ENCODE measurements around the gene CBR3.

CBR3 gene

DNA sequence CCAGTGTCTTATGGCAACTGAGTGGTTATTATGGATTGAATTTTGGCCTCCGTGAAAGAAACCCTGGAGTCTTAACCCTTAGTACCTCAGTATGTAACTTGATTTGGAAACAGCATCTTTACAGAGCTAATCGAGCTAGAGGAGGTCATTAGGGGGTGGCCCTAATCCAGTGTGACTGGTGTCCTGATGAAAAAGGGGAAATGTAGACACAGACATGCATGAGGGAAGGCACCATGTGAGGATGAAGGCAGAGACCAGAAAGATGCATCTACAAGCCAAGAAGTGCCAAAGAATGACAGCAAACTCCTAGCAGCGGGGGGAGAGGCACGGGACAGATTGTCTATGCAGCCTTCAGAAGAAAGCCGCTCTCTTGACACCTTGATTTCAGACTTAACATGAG lies 36.5 kb downstream of the CBR3 start:
- ATAC-seq: no peak
- TF ChIP-seq ESRRG (CRISPR knock-in tag; IDR thresholded peaks at IDR 0.05) (no peak), ZNF70 (CRISPR knock-in tag; IDR thresholded peaks at IDR 0.05) (no peak), OSR1 (CRISPR knock-in tag; IDR thresholded peaks at IDR 0.05) (no peak), ZFP30 (CRISPR knock-in tag; IDR thresholded peaks at IDR 0.05) (no peak), ZC3H10 (CRISPR knock-in tag; IDR thresholded peaks at IDR 0.05) (no peak), RARB (CRISPR knock-in tag; IDR thresholded peaks at IDR 0.05) (no peak), ZNF8 (CRISPR knock-in tag; IDR thresholded peaks at IDR 0.05) (no peak), TOX (CRISPR knock-in tag; IDR thresholded peaks at IDR 0.05; ENCODE audit: borderline replicate concordance) (no peak), BACH2 (CRISPR knock-in tag; IDR thresholded peaks at IDR 0.05; ENCODE audit: borderline replicate concordance) (no peak), ISL1 (CRISPR knock-in tag; IDR thresholded peaks at IDR 0.05) (no peak)
- TF ChIP-seq, protein P1, sequence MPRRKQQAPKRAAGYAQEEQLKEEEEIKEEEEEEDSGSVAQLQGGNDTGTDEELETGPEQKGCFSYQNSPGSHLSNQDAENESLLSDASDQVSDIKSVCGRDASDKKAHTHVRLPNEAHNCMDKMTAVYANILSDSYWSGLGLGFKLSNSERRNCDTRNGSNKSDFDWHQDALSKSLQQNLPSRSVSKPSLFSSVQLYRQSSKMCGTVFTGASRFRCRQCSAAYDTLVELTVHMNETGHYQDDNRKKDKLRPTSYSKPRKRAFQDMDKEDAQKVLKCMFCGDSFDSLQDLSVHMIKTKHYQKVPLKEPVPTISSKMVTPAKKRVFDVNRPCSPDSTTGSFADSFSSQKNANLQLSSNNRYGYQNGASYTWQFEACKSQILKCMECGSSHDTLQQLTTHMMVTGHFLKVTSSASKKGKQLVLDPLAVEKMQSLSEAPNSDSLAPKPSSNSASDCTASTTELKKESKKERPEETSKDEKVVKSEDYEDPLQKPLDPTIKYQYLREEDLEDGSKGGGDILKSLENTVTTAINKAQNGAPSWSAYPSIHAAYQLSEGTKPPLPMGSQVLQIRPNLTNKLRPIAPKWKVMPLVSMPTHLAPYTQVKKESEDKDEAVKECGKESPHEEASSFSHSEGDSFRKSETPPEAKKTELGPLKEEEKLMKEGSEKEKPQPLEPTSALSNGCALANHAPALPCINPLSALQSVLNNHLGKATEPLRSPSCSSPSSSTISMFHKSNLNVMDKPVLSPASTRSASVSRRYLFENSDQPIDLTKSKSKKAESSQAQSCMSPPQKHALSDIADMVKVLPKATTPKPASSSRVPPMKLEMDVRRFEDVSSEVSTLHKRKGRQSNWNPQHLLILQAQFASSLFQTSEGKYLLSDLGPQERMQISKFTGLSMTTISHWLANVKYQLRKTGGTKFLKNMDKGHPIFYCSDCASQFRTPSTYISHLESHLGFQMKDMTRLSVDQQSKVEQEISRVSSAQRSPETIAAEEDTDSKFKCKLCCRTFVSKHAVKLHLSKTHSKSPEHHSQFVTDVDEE (CRISPR knock-in tag; IDR thresholded peaks at IDR 0.05): no peak

- no peak for ATAC-seq
- TF ChIP-seq CSDC2 (CRISPR knock-in tag; IDR thresholded peaks at IDR 0.05): no peak
- no peak for TF ChIP-seq OSR1 (CRISPR knock-in tag; IDR thresholded peaks at IDR 0.05)
- no peak for TF ChIP-seq CSRNP3 (CRISPR knock-in tag; IDR thresholded peaks at IDR 0.05)
- no peak for TF ChIP-seq BACH2 (CRISPR knock-in tag; IDR thresholded peaks at IDR 0.05; ENCODE audit: borderline replicate concordance)
- no peak for TF ChIP-seq ZNF8 (CRISPR knock-in tag; IDR thresholded peaks at IDR 0.05)
- TF ChIP-seq ESRRG (CRISPR knock-in tag; IDR thresholded peaks at IDR 0.05): no peak
- no peak for TF ChIP-seq TOX (CRISPR knock-in tag; IDR thresholded peaks at IDR 0.05; ENCODE audit: borderline replicate concordance)
- TF ChIP-seq TCF4 (CRISPR knock-in tag; IDR thresholded peaks at IDR 0.05; ENCODE audit: borderline replicate concordance): no peak
- TF ChIP-seq ZC3H10 (CRISPR knock-in tag; IDR thresholded peaks at IDR 0.05): no peak
These were observed 37.0 kb downstream of the CBR3 start for GRCh38 chr21:36171741-36172331.

GRCh38 chr21:36174780-36175179 lies 39.9 kb downstream of the CBR3 start:
- ATAC-seq: no peak
- TF ChIP-seq RARB (CRISPR knock-in tag; IDR thresholded peaks at IDR 0.05) (no peak), POU6F1 (CRISPR knock-in tag; IDR thresholded peaks at IDR 0.05; ENCODE audit: borderline replicate concordance, low read depth) (no peak), CSRNP3 (CRISPR knock-in tag; IDR thresholded peaks at IDR 0.05) (no peak)

GRCh38 chr21:36175771-36176565 lies 41.1 kb downstream of the CBR3 start:
- TF ChIP-seq CSRNP3 (CRISPR knock-in tag; IDR thresholded peaks at IDR 0.05) (no peak), ZFP3 (CRISPR knock-in tag; IDR thresholded peaks at IDR 0.05) (no peak), ARNTL (CRISPR knock-in tag; IDR thresholded peaks at IDR 0.05; ENCODE audit: borderline replicate concordance, low read depth) (no peak), ZNF565 (CRISPR knock-in tag; conservative IDR thresholded peaks at IDR 0.05; ENCODE audit: low read depth) (no peak), TCF4 (CRISPR knock-in tag; IDR thresholded peaks at IDR 0.05; ENCODE audit: borderline replicate concordance) (no peak), ESRRG (CRISPR knock-in tag; IDR thresholded peaks at IDR 0.05) (no peak)
- TF ChIP-seq, protein P1 (CRISPR knock-in tag; IDR thresholded peaks at IDR 0.05): no peak
- no peak for ATAC-seq

All from SK-N-SH treated with all-trans-retinoic acid at 6 μM for 48 hours (cell line).